Activated CD8-positive, alpha-beta memory T cell treated with anti-CD3 and anti-CD28 coated beads for 4 hours (primary cell): ENCODE measurements around the gene ELOVL7.
"Not testable (repeated sequence)": the region's sequence is repeated elsewhere in the genome, so short reads cannot be mapped to it uniquely, and the experiment has no call there.

Source experiments
- DNase-seq, 2 donors: peaks; one replicate each; pipeline ENCODE4 v3.0.0-alpha.2; 2020; ENCODE audit warnings: low read depth in 2 of 2

Gene ELOVL7

DNA sequence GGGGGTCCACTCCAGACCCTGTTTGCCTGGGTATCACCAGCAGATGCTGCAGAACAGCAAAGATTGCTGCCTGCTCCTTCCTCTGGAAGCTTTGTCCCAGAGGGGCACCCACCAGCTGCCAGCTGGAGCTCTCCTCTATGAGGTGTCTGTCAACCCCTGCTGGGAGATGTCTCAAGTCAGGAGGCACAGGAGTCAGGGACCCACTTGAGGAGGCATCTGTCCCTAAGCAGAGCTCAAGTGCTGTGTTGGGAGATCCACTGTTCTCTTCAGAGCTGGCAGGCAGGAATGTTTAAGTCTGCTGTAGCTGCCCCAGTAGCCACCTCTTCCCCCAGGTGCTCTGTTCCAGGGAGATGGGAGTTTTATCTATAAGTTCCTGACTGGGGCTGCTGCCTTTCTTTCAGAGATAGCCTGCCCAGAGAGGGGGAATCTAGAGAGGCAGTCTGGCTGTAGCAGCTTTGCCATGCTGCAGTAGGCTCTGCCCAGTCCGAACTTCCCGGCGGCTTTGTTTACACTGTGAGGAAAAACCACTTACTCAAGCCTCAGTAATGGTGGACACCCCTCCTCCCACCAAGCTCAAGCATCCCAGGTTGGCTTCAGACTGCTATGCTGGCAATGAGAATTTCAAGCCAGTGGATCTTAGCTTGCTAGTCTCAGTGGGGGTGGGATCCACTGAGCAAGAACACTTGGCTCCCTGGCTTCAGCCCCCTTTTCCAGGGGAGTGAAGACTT lies 128.7 kb downstream of the ELOVL7 start:
- DNase-seq, result not testable (repeated sequence)

DNA sequence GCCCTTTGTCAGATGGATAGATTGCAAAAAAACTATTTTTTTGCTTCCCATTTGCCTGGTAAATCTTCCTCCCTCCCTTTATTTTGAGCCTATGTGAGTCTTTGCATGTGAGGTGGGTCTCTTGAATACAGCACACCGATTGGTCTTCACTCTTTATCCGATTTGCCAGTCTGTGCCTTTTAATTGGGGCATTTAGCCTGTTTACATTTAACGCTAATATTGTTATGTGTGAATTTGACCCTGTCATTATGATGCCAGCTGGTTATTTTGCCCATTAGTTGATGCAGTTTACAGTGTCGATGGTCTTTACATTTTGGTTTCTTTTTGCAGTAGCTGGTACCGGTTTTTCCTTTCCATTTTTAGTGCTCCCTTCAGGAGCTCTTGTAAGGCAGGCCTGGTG lies 131.1 kb downstream of the ELOVL7 start:
- DNase-seq, result no peak

DNA sequence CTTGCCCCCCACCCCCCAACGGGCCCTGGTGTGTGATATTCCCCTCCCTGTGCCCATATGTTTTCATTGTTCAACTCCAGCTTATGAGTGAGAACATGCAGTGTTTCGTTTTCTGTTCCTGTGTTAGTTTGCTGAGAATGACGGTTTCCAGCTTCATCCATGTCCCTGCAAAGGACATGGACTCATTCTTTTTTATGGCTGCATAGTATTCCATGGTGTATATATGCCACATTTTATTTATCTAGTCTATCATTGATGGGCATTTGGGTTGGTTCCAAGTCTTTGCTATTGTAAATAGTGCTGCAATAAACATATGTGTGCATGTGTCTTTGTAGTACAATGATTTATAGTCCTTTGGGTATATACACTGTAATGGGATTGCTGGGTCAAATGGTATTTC lies 132.2 kb downstream of the ELOVL7 start:
- DNase-seq, result not testable (repeated sequence)

DNA sequence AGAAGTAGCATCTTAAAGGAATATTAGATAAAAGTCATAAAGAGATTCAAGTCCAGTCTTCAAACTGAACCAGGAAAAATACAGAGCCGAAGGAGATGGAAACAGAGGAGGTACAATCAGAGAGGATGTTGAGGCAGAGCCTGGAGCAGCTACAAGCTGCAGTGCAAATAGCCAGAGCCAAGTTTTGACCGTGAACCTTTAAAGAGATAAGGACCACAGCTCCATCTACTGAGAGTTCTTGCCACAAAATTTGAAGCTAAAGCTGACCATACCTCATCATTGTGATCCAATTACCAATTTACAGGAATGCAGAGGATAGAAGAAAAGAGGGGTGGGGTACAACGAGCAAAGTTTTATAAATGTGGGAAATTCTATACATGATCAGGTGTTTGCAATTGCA lies 133.7 kb downstream of the ELOVL7 start:
- no peak for DNase-seq

DNA sequence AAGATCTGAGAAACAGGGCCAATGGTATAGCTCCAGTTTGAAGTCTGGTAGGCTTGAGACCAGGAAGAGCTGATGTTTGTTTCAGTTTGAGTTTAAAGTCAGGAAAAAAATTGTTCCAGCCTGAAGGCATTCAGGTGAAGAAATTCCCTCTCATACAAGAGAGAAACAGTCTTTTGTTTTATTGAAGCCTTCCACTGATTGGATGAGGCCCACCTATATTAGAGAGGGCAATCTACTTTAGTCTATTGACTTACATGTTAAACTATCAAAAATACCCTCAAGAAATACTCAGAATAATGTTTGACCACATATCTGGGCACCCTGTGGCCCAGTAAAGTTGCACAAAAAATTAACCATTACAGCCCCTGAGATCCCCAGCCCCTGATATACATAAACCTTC lies 138.9 kb downstream of the ELOVL7 start:
- DNase-seq, result no peak

DNA sequence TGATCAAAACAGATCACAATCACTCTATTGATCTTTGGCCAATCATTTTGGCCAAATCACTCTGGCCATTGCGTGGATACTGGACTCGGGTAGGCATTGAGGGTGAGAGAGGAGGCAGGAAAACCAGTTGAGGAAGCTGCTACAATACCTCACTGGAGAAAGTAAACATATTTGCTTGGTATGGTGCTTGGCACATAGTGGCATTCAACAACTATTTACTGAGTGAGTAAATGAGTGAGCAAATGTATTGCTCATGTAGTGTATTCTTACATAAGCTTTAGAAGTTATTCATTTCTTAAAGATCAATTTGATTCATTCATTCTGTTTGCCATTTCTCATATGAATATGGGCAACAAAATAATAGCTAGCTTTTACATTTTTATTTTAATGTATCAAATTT lies 140.1 kb downstream of the ELOVL7 start:
- no peak for DNase-seq
